Left renal pelvis (tissue), 4 donors: ENCODE results near the gene KLF11. TPM values are rescaled to one million over a fixed set of nuclear protein-coding genes. Genes with fewer than 3 reads are reported as not detected.

Source experiments
- DNase-seq, 4 donors: peaks; one replicate each; pipeline ENCODE4 v3.0.0-alpha.2; 2013; ENCODE audit warnings: low read depth in 4 of 4, low spot score in 3 of 4
- polyA plus RNA-seq, 4 donors: library from polyadenylated mRNA; unstranded; fragments of 120-200 nt; gene quantifications; one replicate each; pipeline ENCODE4 v1.2.1, GENCODE V29; 2013; ENCODE audit not compliant: insufficient read length in 4 of 4

Gene KLF11
- polyA plus RNA-seq, 4 donors: 20.6 to 27.6 (median 25.0) TPM

- DNase-seq: no peak
Observed at GRCh38 chr2:10039658-10040410, 3.5 kb upstream of the KLF11 start.

GRCh38 chr2:10041711-10042110, 1.6 kb upstream of the KLF11 start:
- no peak for DNase-seq

GRCh38 chr2:10042301-10043161, 819 bp upstream of the KLF11 start:
- DNase-seq: peak in 2 of 4 donors; percentile 62 to 73

- peak in 3 of 4 donors; percentile 79 to 87 (median 82) for DNase-seq
Observed at GRCh38 chr2:10043906-10044601, 704 bp downstream of the KLF11 start.

DNA sequence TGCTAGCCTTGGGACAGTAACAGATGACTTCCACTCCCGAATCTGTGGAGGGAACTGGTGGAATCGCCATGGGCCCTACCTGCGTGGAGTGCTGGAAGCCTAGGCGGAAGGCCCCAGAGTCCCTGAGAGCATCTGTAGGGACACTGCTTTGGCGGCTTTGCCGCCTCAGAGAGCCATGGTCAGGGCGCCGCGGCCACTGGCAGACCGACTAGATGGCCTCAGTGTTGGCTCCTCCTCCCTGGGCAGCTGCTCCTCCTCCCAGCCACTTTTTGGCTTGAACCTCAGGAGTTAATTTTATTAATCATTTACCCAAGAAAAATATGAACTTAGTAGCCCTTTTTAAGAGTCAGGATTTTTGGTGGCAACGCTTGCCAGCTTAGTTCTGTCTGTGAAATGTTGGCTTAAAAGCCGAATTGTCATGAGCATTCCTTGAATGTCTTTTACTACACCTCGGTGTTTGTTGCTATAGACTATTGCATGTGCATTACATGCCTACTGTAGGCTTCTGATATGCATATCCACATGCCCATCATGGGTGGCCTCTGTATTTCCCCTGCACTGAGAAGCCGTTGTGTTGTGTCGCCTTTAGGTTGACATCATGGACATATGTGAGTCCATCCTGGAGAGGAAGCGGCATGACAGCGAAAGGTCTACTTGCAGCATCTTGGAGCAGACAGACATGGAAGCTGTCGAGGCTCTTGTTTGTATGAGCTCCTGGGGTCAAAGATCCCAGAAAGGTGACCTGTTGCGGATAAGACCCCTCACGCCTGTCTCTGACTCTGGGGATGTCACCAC, 2.4 kb downstream of the KLF11 start:
- no peak for DNase-seq

- DNase-seq: no peak
Observed at GRCh38 chr2:10046931-10047330, 3.6 kb downstream of the KLF11 start.

DNA sequence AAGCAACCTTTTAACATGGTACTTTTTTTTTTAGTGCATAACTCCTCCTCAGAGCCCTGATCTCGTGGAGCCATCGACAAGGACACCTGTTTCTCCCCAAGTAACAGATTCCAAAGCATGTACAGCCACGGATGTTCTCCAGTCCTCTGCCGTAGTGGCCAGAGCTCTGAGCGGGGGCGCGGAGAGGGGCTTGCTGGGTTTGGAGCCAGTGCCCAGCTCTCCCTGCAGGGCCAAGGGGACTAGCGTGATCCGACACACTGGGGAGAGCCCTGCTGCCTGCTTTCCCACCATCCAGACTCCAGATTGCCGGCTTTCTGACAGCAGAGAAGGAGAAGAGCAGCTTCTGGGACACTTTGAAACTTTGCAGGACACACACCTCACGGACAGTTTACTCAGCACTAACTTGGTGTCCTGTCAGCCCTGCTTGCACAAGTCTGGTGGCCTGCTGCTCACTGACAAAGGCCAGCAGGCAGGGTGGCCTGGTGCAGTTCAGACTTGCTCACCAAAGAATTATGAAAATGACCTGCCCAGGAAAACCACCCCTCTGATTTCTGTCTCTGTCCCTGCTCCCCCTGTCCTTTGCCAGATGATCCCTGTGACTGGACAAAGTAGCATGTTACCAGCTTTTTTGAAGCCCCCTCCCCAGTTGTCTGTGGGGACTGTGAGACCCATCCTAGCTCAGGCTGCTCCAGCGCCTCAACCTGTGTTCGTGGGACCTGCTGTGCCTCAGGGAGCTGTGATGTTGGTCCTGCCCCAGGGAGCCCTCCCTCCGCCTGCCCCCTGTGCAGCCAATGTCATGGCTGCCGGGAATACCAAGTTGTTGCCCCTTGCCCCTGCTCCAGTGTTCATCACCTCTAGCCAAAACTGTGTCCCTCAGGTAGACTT, 4.5 kb downstream of the KLF11 start:
- no peak for DNase-seq

DNA sequence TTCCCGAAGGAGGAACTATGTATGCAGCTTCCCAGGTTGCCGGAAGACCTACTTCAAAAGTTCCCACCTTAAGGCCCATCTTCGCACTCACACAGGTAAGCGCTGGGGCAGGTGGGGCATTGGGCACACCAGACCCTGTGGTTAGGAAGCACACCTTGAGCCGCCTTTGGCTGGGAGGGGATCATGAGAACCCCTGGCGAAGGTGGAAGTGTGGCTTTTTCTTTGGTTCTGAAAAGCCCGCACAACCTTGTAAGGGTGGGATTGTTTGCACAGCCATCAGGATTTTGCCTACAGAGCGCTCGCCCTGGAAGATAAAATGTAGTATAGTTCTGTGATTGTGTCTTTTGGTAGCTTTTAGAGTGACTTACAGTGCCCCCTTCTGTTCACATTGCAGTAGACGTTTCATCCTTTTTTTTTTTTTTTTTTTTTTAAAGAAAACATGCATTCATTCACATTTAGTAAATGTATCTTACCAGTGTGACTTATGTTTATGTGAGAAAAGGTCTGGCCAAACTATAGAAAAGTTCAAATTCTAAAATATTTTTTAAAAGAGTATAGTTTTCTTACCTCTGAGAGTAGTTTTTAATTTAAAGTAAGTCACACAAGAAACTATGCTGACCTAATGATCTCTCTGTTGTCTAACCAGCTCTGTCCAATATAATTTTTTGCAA, 5.3 kb downstream of the KLF11 start:
- peak in 1 of 4 donors; percentile 39 for DNase-seq

DNA sequence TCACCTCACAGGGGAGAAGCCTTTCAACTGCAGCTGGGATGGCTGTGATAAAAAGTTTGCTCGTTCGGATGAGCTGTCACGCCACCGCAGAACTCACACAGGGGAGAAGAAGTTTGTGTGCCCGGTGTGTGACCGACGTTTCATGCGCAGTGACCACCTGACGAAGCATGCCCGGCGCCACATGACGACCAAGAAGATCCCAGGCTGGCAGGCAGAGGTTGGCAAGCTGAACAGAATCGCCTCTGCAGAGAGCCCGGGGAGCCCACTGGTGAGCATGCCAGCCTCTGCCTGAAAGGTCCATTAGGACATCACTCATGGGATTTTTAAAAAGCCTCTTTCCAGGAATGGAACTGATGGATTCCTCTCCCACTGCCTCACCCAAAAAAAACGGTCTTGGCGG, 8.9 kb downstream of the KLF11 start:
- DNase-seq: no peak

DNA sequence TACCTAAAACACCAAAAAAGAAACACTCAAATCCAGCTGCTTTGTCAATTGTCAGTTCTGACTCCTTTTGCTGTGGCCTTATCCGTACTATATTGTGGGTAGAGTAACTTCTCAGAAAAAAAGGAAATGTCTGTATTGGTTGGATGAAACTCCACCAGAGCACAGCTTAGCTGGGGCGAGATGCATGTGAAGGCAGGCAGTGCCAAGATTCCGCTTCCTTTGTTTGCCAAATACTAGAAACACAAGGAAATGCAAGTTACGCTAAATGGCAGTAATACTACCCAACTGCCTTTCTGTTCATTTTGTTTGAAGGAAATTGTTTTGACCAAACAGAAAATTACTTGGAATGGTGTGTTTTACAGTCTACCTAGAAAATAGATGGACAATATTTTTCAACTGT, 10.0 kb downstream of the KLF11 start:
- DNase-seq: no peak

DNA sequence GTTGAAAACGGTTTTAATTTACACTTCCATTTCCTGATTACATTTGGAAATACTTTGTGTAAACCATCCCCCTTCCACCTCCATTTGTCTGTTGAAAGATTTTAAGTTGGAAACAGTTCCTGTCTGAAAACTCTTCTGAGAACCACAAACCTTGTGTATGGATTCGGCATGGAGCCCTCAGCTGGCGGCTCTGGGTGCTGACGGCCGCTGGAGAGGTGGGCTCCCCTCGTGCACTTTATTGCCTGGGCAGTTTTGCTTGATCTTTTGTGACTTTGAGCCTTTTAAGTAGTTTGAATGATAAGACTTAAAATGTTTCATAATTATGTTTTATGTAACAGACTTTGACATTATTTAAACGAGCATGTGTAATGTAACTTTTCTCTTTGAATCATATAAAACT, 11.1 kb downstream of the KLF11 start:
- DNase-seq: no peak

GRCh38 chr2:10054976-10055375, 11.6 kb downstream of the KLF11 start:
- no peak for DNase-seq

DNA sequence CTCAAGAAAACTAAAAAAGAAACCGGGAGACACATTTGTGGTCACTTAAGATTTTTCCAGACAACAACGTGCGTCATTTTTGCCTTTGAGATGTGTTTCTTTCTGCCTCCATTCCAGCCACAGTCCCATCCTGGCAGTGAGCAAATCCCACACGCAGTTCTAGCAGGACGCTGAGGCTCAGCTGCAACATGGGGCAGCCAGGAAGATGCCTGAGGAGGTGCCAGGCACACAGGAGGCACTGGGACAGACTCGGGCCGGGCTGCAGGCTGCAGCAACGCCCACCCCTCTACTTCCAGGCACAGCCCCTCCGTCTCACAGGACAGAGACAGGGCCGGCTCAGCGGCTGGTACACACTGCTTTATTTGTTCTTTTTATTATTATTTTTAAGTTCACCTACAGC, 13.1 kb downstream of the KLF11 start:
- no peak for DNase-seq

DNA sequence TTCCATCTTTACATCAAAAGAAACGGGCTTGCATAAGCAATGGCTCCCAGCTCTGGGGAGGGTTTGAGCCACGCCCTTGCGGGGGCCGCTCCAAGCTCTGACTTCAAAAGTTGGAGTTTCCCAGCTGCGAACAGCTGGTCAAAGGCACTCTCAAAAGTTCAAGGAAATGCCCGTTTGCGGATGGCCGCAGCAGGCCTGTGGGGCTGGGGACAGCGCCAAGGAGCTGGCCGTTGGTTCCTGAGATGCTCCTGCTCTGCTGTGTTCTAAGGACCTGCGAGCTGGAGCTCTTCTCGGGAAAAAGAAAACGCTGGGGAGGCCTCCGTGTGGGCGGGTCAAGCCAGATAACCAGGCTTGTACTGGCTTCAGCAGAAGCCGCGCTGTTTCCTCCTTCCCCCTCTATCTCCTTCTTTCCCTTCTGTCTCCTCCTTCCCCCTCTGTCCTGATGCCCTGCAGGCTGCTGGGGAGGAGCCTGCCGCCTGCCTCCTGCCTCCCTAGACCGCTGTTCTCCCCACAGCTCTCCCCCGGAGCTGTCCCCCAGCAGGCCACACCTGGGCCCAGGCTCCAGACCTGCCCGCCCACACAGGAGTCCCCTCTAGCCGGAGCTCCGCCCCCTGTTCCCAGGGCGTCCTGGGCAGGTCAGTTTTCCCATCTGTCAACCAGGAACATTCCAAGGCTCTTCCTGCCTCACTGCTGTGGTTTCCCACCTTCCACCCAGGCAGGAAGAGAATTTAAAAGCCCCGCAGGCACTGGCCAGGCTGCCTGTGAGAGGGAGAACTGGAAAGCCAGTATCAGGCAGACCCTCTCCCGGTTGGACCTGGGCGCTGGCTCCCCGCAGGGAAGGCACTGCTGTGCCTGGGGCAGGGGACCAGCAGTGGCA, 14.1 kb downstream of the KLF11 start:
- peak in 1 of 4 donors; percentile 79 for DNase-seq

DNA sequence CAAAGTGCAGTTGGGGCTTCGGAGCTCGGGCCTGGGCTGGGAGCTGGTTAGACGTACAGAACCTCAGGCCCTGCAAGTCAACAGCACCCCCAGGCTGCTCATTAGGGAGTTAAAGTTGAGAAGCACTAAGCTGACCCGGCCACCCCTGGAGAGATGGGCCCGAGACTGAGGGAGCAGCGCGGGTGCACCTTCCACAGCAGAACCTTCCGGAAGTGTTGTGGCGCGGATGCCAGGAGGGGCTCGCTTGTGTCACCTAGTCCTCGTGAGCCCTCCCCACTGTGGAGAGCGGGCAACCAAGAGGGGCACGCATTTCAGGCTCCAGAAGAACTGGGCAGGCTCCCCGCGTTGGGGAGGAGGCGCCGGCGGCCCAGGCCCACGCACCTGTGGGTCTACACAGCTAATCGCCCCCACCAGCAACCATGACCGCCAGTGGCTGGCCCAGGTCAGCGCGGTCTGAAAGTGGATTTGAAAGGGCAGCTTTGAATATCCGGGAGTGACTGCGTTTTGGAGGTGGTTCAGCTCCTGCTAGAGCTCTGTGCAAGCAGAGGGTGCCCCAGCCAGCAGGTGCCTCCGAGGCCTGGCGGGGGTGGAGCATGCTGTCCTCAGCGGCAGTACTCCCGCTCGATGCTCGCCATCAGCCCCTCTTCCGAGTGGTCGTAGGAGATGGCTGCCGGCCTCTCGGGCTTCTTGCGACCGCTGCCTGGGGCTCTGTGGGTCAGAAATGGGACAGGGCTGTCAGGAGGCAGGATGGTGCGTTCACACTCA, 15.1 kb downstream of the KLF11 start:
- DNase-seq: no peak

- no peak for DNase-seq
Observed at GRCh38 chr2:10059016-10059351, 15.6 kb downstream of the KLF11 start.

DNA sequence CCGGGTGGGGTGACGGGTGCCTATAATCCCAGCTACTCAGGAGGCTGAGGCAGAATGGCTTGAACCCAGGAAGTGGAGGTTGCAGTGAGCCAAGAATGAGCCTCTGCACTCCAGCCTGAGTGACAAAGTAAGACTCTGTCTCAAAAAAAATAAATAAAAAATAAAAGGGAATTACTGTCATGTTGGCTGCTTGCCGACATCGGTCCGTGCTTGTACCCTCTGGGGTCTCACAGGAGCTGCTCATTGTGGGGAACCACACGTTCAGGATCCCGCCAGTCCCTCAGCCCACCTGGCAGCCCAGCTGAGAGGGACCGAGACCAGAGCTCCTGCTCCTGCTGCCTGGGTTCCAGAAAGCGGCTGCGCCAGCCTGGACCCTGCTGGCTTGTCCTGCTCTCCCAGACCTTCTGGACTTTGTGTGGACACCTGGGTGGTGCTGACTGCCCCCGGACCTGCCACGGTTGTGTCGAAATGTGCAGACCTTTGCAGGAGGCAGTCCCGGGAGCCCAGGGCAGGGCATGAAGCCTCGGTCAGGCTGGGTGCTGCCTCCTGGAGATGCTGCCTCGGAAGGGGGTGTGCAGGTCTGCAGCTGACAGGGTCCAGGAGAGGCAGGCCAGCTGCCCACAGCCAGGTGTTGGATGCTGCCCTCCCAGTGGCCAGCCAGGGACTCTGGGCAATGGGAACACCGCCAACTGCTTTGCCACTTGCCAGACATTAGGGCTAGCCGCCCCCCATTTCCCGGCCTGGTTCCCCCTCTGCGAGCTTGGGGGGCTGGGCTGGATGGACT, 16.4 kb downstream of the KLF11 start:
- no peak for DNase-seq
